ENCODE measurements around the gene PCK2.
"Not testable (repeated sequence)": the region's sequence is repeated elsewhere in the genome, so short reads cannot be mapped to it uniquely, and the experiment has no call there.

The PCK2 gene

DNA sequence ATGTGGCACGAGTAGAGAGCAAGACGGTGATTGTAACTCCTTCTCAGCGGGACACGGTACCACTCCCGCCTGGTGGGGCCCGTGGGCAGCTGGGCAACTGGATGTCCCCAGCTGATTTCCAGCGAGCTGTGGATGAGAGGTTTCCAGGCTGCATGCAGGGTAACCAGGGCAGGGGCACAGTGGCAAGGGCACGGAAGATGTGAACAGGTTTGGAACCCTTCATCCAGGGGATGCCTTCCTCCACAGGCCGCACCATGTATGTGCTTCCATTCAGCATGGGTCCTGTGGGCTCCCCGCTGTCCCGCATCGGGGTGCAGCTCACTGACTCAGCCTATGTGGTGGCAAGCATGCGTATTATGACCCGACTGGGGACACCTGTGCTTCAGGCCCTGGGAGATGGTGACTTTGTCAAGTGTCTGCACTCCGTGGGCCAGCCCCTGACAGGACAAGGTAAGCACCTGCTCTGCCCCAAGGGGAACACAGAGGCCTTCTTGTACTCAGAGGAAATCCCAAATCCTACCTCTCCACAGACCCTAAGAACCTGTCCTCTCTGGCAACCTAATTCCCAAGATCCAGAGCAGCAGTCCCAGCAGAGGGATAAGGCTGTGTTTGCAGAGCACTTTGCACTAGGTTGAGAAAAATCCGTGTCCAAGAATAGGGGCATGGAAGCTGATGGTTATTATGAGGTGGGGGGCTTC, 4.3 kb downstream of the PCK2 start:
- DNase-seq = no peak

DNA sequence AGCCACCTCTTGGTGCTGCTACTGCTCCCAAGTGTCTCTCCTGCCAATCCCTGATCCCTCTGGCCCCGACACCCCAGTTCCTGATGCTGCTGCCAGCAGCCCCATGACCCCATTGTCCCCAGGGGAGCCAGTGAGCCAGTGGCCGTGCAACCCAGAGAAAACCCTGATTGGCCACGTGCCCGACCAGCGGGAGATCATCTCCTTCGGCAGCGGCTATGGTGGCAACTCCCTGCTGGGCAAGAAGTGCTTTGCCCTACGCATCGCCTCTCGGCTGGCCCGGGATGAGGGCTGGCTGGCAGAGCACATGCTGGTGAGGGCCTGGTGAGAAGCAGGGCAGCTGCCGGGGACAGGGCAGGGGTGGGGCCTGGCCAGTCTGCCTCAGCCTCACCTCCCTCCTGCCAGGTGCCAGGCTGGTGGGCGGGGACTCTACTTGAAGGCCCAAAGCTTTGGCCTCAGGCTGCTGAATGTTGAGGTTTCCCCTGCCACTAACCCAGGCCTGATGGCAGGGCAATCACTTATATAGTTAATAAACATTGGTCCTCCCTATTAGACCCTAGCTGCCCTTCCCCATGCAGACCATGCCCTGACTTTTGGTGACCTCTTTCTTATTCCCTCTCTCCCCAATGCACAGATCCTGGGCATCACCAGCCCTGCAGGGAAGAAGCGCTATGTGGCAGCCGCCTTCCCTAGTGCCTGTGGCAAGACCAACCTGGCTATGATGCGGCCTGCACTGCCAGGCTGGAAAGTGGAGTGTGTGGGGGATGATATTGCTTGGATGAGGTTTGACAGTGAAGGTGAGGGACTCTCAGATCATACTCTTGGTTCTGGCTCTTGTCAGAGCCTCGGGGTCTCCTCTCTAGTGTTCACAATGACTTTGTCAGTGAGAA, 5.1 kb downstream of the PCK2 start:
- no peak for DNase-seq

DNA sequence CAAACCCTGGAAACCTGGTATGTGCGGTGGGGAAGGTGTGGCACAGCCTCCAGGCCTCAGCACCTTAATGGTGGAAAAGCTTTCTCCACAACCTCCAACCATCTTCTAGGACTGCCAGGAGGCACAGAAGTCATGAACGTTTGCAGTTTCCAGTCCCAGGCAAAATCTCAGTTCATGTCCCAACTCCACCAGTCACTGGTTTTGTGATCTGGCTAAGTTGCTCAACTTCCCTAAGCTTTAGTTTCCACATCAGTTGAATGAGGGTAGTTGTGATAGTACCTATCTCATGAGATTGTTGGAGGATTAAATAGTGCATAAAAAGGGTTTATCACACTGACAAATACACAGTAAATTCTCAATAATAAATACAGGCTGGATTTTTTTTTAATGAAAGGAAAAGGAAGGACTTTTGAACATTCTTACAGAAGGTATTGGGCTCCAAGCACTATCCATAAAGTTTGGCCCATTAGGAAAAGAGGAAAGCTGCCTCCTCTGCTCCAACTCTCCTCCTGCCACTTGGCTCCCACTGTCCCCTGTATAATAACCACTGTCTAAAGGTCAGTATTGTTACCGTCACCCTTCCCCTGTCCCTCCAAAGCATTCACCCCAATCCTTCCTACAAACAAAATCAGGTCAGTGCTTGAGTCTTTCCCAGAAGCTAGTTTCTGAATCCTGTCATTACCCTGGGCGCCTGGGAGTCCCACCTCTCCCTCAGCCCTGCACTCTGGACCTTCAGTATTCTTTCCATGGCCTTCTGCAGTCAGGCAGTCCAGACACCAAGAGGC, 6.3 kb downstream of the PCK2 start:
- no peak for DNase-seq

DNA sequence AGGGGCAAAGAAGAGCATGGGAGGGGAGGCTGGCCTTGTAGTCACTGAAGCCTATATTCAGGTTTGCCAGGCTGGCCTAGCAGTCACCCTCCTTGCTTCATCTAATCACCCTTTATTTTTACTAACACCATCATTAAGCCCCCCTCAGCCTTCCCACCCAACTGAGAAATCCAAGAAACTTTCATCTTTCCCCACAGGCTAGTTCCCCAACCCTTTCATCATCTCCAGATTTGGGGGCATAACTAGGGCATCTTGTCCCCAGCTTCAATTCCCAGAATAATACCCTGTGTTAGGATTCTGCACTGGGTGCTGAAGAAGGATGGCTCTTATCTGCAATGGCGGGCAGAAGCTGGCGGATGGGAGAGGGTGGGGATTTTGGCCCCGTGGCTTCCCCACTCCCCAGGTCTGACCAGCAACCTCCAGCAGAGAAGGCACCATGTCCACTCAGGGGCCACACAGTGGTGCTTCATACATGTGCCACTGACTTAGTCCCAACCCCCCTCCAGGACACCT, 6.9 kb downstream of the PCK2 start:
- no peak for DNase-seq

DNA sequence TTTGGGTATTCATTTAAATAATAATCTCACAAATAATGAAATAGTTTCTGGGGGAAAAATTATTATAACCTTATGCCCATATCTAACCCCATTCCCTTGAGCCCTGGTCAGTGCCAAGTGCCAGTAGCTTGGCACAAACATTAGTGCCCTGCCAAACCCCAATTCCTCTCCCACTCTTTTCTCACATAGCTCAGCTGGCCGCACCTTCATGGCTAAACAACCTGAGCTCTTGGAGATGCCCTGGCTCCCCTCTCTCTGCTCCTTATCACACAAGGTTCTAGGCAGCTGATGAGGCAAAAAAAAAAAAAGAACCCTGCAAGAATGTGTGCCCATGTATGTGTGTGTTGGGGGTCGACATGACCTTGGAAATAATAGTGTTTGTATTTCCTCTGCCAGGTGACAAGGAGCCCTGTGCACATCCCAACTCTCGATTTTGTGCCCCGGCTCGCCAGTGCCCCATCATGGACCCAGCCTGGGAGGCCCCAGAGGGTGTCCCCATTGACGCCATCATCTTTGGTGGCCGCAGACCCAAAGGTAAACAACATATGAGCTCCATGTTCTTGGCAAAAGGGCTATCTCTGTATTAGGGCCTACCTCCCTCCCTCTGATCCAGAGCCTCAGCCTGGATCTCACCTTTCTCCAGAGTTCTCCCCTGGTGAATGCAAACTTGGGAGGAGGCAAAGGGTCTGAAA, 8.4 kb downstream of the PCK2 start:
- no peak for DNase-seq

DNA sequence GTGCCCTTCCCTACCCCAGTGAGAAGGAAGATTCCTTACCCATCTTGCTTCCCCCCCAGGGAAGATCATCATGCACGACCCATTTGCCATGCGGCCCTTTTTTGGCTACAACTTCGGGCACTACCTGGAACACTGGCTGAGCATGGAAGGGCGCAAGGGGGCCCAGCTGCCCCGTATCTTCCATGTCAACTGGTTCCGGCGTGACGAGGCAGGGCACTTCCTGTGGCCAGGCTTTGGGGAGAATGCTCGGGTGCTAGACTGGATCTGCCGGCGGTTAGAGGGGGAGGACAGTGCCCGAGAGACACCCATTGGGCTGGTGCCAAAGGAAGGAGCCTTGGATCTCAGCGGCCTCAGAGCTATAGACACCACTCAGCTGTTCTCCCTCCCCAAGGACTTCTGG, 9.3 kb downstream of the PCK2 start:
- DNase-seq = no peak

DNA sequence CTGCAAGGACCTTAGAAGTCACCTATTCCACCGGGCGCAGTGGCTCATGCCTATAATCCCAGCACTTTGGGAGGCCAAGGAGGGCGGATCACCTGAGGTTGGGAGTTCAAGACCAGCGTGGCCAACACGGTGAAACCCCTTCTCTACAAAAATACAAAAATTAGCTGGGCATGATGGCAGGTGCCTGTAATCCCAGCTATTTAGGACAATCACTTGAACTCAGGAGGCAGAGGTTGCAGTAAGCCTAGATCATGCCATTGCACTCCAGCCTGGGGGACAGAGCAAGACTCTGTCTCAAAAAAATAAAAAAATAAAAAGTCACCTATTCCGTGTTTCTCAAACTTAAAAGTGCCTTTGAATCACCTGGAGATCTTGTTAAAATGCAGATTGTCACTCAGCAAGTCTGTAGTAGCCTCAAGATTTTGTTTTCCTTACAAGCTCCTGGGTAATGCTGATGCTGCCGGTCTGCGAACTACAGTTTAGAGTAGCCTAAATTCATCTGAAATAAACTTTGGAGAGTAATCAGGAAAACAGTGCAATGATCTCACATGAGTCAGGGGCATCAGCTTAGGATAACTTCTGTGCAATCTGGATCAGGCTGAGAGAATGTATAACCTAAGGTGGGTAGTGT, 11.6 kb downstream of the PCK2 start:
- not testable (repeated sequence) for DNase-seq

DNA sequence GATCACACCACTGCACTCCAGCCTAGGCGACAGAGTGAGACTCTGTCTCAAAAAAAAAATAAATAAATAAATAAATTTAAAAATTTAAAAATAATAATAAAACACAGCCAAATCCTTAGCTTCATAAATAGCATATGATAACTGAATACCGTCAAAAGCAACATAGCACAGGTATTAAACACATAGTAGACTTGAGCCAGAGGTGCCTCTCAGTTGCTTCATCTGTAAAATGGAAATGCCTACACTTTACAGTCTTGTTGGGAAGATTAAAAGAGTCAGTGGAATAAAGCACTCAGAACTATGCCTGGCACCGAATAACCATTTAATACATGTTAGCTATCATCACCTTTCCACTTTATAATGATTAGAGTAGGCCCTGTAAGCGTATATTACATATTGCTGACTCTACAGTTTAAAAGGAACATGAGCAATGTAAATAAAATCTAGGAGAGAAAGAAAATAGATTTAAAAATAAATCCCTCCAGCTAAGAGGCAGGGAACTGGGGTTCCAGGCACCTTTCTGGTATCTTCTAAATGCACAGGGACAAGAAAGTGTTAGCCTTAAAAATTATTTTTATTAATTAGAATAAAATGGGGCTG, 12.7 kb downstream of the PCK2 start:
- DNase-seq = no peak

DNA sequence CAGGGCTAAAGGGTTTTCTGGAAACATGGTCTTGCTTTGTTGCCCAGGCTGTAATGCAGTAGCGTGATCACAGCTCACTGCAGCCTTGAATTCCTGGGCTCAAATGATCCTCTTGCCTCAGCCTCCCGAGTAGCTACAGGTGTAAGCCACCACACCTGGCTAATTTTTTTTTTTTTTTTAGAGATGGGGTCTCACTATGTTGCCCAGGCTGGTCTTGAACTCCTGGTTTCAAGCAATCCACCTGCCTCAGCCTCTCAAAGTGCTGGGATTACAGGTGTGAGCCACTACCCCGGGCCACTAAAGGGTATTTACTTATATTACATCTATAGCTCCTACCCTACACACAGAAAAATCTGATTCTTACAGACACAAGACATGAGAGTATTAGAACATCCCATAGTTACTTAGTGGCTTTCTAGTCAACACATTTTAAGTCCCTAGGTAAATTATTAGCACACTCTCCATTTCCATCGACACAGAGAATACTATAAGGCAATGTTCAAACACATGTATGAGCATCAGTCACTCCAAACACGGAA, 14.3 kb downstream of the PCK2 start:
- no peak for DNase-seq

DNA sequence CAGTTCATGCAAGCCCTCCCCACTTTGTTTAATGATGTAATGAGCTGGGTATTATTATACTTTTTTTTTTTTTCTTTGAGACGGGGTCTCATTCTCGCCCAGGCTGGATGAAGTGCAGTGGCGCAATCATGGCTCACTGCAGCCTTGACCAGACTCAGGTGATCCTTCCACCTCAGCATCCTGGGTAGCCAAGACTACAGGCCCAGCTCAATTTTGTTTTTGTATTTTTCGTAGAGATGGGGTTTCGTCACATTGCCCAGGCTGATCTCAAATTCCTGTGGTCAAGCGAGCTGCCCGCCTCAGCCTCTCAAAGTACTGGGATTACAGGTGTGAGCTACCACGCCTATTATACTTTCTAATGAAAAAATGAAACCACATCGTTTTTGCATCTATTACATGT, 15.9 kb downstream of the PCK2 start:
- DNase-seq = no peak

DNA sequence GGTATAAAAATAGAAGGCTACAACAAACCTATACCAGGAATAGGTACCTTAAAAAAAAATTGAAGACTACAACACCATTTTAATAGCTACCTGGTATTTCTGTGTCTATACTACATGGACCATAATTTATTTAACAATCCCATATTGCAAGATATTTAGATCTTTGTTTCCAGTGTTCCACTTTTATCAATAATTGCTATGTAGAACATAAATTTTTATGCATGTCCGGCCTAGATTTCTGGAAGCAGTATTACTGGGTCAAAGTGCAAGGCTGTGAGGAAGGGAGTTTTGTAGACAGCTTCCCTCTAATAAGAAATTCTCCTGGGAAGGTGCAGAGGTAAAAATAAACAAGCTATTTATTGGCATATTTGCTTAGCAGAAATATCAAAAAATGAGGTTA, 16.4 kb downstream of the PCK2 start:
- no peak for DNase-seq

DNA sequence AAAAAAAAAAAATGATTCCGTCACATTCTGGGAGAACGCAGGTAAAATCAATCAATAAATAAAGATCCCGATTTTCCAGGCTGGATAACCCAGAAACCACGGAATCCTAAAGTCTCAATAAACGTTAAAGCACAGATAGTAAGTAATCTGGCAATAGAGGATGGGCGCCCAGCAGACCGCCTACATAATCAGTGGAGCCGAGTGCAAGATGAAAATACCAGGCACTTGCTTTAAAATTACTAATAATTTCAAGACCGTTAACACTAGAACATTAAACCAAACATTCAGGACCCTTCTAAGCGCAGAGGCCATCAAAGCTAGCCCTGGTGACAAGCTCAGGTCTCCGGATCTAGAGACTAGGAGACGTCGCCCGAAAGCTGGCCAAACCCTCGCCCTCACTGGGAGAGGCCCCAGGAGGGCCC, 19.3 kb downstream of the PCK2 start:
- no peak for DNase-seq

DNA sequence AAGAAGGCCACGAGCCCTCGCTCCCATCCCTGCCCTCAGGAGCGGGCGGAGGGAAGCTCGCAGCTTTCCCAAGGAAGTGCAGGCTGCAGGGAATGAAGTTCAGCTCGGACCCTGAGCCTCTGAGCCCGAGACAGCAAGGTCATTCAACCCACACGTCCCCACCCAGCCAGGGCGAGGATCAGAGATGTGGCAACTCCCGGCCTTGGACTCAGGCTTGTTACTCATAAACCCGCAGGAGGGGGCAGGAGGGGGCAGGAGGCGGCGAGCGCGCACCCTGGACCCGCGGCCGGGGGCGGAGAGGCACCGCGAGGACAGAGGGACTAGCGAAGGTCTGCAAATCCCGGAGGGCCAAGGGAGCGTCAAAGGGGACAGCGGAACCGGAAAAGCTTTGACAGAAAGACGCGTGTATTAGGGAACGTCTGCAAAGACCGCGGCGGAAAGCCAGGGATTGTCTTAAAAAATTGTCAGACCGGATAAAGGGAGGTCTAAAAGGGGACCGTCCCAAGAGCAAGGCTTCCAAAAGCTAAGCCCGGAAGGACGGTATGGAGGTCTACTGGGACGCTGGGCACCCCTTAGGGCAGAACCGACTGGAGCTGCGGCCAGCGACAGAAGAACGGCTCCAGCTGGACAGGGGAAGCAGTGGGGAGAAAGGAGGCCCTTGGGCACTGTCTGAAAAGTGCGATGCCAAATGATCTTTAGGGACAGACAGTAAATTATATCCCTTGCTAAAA, 19.9 kb downstream of the PCK2 start:
- DNase-seq = peak; percentile 86

DNA sequence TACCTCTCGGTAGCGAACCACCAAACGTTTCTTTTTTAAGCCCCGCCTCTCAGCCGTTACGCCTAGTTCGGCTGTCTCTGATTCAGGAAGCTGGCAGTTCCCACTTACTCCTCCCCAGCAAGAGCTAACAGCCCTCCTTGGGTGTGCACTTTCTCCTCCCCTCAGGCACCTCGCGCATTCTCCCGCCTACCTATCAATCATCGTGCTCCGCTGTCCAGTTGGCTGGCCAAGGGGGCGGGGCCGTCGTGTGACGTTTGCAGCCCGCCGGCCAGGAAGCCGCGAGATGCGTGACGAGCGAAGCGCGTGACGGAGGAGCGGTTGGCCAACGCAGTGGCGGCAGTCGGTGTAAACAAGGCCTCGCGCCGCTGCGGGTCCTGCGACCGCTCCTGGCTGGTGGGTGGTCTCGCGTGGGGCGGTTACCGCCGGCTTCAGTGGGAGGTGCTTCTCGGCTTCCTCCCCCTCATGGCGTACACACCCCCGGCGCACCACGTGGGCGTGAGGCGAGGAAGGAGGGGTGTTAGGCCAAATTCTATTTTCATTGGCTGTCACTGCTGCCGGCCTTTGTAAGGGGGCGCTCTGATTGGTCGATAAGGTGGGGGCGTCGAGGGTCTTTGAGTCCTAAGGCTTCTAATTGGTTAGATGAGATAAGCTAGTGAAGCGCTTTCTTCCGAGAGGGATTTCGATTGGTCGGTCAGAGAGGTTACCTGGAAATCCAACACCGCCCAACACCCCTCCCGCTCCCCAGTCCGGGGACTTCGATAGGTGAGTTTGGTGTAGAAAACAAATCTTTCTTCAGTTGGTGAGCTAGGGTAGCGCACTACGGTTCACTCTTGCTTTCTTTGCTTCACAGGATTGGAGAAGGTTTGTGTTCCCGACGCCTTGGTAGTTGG, 20.7 kb downstream of the PCK2 start, which contains the start of the genes DCAF11 and NRL:
DCAF11 (plus strand) TSS at position 246 of the 890 bp plus-strand sequence. CDS start 818 bp downstream, outside the sequence.
NRL (minus strand) TSS at position 418 of the 890 bp plus-strand sequence. CDS start 32,101 bp downstream, outside the sequence.
- peak; percentile 99 for DNase-seq

DNA sequence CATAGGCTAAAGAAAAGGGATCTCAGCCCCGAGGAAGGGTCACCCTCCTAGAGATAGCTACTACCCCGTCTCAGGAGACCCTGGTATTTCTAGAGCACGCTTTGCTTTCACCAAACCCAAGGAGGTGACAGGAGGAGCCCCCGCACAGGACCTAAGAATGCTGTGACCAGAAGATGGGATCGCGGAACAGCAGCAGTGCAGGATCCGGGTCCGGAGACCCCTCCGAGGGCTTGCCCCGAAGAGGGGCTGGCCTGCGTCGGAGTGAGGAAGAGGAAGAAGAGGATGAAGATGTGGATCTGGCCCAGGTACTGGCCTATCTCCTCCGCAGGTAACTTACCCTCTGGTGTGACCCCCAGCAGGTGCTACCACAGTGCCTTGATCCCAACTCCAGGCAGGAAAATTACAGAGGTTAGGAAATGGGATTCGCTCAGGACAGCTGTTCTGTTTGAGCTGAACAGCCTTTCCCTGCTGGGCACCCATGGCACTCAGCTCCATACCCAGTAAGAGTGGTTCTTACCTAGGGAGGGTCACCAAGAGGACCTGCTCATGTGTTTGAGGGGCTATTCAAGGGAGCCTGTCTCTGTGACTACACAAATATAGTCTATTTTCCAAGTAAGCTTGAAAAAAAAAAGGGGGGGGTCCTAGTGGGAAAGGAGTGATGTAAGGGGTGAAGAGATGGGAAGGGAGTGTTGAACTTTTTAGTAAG, 21.5 kb downstream of the PCK2 start:
- DNase-seq = no peak

DNA sequence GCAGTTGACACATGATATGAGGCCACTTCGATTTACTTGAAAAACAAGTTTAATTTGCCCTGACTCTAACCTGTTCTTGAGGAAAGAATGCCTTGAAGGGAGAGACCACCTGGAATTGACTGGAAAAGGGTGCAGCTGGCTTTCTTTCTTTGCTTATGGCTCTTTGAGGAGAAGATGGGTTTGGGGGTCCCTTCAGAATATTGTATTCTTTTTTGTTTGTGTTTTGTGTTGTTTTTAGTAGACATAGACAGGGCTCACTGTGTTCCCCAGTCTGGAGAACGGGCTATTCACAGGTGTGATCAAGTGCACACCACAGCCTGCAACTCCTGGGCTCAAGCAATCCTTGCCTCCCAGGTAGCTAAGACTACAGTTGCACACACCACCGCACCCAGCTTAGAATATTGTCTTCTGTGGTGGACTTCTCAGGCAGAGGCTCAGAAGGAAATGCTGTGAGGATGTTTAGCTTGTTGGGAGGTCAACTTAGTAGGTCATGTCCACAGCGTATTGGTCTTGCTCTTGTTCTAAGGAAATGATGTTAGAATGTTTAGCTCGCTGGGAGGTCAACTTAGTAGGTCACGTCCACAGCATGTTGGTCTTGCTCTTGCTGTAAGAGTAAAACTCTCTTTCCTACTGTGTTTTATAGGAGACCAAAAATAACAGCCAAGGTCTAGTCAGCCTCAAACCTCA, 22.2 kb downstream of the PCK2 start:
- DNase-seq = no peak

DNA sequence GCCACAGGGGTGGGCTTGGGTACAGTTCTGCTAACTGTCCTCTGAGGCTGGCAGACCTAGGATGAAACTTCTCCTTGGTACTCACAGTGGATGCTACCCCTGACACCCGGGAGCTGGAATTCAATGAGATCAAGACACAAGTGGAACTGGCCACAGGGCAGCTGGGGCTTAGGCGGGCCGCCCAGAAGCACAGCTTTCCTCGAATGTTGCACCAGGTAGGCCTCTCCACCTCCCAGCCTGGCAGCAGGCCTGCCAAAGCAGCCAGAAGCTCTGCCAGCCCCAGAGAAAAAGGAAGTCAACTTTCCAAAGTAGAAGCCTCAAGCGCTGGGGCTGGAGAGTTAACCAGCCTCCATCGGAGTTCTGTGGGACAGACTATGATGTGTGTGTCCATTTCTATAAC, 23.1 kb downstream of the PCK2 start:
- no peak for DNase-seq

DNA sequence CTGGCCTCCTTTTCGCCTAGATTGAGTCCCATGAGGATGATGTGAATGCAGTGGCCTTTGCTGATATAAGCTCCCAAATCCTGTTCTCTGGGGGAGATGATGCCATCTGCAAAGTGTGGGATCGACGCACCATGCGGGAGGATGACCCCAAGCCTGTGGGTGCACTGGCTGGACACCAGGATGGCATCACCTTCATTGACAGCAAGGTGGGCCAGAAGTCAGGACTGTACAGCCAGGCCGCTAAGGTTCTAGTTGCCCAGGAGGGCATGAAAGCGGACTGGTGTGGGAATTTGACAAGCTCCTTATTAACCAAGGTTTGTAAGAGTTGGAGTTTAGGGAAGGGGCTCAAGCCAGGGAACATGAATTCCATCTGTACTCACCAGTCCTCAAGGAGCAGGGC, 25.6 kb downstream of the PCK2 start:
- DNase-seq = no peak

Data from CD4-positive, alpha-beta T cell treated with Interleukin-10 for 1 hour (primary cell).